Glutamatergic neuron (in vitro differentiated cells): ENCODE data around the gene RPL22. TPM values are rescaled to one million over a fixed set of nuclear protein-coding genes. Genes with fewer than 3 reads are reported as not detected.
A peak's percentile ranks its signal among the peaks of the same experiment; 100 is the strongest.

Source experiments
- DNase-seq: peaks from one replicate; pipeline ENCODE4 v3.0.0; 2022
- H3K27ac Mint-ChIP-seq: one replicate; pipeline ENCODE4 v1.8.0; 2020; ENCODE audit warnings: mild to moderate bottlenecking, mixed read lengths, inconsistent platforms; ENCODE audit not compliant: unreplicated experiment
- H3K27me3 Mint-ChIP-seq: one replicate; pipeline ENCODE4 v1.8.0; 2020; ENCODE audit warnings: mild to moderate bottlenecking, moderate library complexity, mixed read lengths, inconsistent platforms; ENCODE audit not compliant: unreplicated experiment
- H3K36me3 Mint-ChIP-seq: one replicate; pipeline ENCODE4 v1.8.0; 2020; ENCODE audit warnings: mild to moderate bottlenecking, mixed read lengths, inconsistent platforms; ENCODE audit not compliant: unreplicated experiment
- H3K4me1 Mint-ChIP-seq: one replicate; pipeline ENCODE4 v1.8.0; 2020; ENCODE audit warnings: mild to moderate bottlenecking, low read depth, mixed read lengths, inconsistent platforms; ENCODE audit not compliant: unreplicated experiment
- H3K4me3 Mint-ChIP-seq: one replicate; pipeline ENCODE4 v1.8.0; 2020; ENCODE audit warnings: mild to moderate bottlenecking, mixed read lengths, inconsistent platforms; ENCODE audit not compliant: unreplicated experiment
- H3K9me3 Mint-ChIP-seq: one replicate; pipeline ENCODE4 v1.8.0; 2020; ENCODE audit warnings: mild to moderate bottlenecking, moderate library complexity, mixed read lengths, inconsistent platforms; ENCODE audit not compliant: unreplicated experiment
- total RNA-seq: library from RNA; stranded (reverse); fragmentation: NEBNext Ultra II Directional; extraction: Animal tissue kit (Norgen Biotek cat#: 25700); gene quantifications from one replicate; pipeline ENCODE4 v1.2.1, GENCODE V29; 2021; ENCODE audit not compliant: unreplicated experiment
- TF ChIP-seq, protein P1 (sequence below): fragments of 200-600 bp; sonication (generic); IDR thresholded peaks from one replicate; pipeline ENCODE4 v1.5.0; 2021; ENCODE audit not compliant: partially characterized antibody, unreplicated experiment

The RPL22 gene
- total RNA-seq, 1 donor from 2014 or later = 275 TPM

DNA sequence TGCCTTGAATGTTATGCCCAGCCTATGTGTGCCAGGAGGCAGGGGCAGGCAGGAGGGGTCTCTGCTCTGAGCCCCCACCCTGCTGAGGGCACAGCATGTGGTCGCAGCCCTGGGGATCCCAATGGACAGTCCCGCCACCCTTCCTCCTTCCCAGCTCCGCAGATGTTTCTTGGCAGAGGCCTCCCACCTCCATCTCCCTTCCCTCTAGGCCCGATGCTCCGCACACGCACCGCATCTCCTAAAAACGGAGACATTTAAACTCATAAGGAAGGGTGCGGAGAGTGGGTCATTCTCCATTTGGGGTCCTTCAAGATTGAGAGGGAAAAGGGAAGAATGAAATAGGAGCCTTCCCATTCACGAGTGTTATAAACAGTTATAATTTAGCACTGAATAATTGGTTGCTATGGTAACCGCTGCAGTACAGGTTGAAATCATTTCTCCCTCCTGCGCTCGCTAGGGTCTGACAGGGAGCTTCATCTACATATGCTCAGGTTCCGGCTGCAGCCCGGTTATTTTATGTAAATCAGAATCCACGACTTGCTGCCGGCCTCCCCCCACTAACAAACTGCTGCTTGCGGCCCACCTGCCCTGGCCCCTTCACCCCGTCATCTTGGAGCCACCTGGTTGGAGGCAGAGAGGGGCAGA is 35.3 kb downstream of the RPL22 start:
- Mint-ChIP-seq H3K27me3 (peaks cover 11% of the 10 kb centered on the region), H3K4me1 (peaks cover 10% of the 10 kb centered on the region)

DNA sequence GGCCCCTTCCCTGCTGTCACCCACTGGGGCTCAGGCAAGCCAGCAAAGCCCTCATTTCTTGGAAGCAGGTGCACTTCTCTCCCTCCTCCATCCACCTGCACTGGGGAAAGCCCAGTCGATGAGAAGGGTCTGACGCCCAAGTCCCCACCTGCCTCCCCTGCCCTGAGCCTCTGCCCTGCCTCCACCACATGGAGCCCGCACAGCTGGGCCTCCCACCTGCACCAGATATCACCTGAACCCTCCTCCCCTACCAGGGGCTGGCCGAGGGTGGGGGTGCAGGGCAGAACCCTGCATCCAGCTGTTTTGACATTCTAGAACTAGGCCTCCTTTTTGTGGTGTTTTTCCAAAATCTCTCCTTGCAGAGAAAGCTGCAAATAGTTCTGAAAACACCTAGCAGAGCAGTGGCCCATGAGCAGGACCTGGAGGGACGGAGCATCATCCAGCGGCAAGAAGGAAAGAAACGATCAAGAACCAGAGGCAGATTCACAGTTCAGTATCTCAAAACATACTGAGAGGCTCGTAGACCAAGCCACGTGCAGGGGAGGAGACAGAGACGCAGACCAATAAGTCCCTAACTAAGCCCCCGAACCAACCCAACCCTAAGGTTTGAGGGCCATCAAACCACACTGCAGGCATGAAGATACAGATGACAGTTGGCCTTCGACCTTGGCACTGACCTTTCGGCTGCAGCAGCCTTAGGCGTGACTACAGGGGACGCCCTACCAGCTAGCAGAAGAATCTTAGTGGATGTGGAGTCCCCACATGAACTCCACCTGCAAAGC is 36.0 kb downstream of the RPL22 start:
- Mint-ChIP-seq H3K27me3 (peaks cover 12% of the 10 kb centered on the region), H3K9me3 (peaks cover 2% of the 10 kb centered on the region), H3K36me3 (no peaks in the 10 kb centered on the region), H3K27ac (no peak overlapping the region), H3K4me3 (no peak overlapping the region), H3K4me1 (peaks cover 10% of the 10 kb centered on the region)
- no peak for DNase-seq
- TF ChIP-seq, protein P1, sequence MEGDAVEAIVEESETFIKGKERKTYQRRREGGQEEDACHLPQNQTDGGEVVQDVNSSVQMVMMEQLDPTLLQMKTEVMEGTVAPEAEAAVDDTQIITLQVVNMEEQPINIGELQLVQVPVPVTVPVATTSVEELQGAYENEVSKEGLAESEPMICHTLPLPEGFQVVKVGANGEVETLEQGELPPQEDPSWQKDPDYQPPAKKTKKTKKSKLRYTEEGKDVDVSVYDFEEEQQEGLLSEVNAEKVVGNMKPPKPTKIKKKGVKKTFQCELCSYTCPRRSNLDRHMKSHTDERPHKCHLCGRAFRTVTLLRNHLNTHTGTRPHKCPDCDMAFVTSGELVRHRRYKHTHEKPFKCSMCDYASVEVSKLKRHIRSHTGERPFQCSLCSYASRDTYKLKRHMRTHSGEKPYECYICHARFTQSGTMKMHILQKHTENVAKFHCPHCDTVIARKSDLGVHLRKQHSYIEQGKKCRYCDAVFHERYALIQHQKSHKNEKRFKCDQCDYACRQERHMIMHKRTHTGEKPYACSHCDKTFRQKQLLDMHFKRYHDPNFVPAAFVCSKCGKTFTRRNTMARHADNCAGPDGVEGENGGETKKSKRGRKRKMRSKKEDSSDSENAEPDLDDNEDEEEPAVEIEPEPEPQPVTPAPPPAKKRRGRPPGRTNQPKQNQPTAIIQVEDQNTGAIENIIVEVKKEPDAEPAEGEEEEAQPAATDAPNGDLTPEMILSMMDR = no peak

More for the DNA sequence above, 35.3 kb downstream of the RPL22 start:
- peaks cover 2% of the 10 kb centered on the region for H3K9me3 Mint-ChIP-seq
- no peak for DNase-seq
- no peak overlapping the region for H3K4me3 Mint-ChIP-seq
- no peaks in the 10 kb centered on the region for H3K36me3 Mint-ChIP-seq
- TF ChIP-seq, protein P1 = no peak
- no peak overlapping the region for H3K27ac Mint-ChIP-seq

DNA sequence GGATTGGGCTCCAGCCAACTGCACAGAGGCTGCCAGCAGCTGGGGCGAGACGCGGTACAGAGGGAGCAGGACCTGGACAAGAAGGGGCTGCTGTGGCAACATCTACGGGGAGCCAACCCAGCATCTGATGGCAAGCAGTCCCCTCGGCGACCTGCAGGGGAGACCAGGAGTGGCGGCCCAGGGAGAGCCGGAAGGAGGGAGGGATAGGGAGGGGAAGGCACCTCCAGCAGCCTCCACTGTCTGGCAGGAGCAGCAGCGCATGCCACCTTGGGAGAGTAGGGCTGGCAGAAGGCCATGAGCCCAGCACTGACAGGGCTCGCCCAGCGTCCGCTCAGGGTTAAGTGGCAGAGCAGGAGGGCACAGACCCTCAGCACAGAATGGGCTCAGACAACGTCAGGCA is 36.6 kb downstream of the RPL22 start:
- Mint-ChIP-seq H3K27ac (no peak overlapping the region), H3K27me3 (peaks cover 11% of the 10 kb centered on the region), H3K9me3 (peaks cover 2% of the 10 kb centered on the region), H3K4me1 (peaks cover 10% of the 10 kb centered on the region), H3K4me3 (no peak overlapping the region), H3K36me3 (no peaks in the 10 kb centered on the region)
- TF ChIP-seq, protein P1 = peak; percentile 49
- peak; percentile 61 for DNase-seq

DNA sequence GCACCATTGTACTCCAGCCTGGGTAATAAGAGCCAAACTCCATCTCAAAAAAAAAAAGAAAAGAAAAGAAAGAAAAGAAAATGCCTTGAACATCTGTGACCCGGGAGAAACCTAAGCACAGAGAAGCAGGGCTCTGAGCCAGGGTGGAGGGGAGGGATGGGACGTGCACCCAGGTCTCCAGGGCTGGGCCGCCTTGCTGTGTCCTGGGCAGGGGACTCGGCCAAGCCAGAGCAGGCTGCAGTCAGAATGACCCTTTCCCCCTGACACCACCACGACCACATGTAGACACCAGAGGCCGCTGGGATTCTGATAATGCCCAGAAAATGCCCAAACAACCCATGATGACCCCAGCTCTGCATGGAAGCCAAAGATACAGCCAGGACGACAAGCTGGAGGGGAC is 37.1 kb downstream of the RPL22 start:
- peaks cover 2% of the 10 kb centered on the region for H3K9me3 Mint-ChIP-seq
- no peak for DNase-seq
- H3K27ac Mint-ChIP-seq = no peak overlapping the region
- peaks cover 11% of the 10 kb centered on the region for H3K27me3 Mint-ChIP-seq
- TF ChIP-seq, protein P1 = no peak
- peaks cover 11% of the 10 kb centered on the region for H3K4me1 Mint-ChIP-seq
- H3K36me3 Mint-ChIP-seq = no peaks in the 10 kb centered on the region
- H3K4me3 Mint-ChIP-seq = no peak overlapping the region

DNA sequence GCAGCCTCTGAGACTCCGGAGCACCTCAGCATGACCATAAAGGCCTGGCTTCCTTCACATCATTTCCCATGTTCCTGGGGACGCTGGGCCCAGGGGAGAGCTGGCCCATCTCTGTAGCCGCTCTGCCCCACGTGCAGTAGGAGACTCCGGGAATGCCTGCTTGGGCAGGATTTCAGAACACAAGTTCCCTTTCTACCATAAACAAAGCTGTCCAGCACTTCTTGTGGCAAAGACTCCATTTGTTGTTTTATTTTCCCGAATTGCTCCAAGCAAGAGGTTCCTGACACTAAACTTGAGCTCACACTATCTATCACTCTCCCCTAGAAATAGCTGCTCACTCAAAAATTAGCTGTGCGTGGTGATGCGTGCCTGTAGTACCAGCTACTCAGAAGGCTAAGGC is 41.2 kb downstream of the RPL22 start:
- H3K36me3 Mint-ChIP-seq = no peaks in the 10 kb centered on the region
- H3K4me3 Mint-ChIP-seq = no peak overlapping the region
- TF ChIP-seq, protein P1 = no peak
- peaks cover 4% of the 10 kb centered on the region for H3K4me1 Mint-ChIP-seq
- peaks cover 12% of the 10 kb centered on the region for H3K27me3 Mint-ChIP-seq
- no peak overlapping the region for H3K27ac Mint-ChIP-seq
- no peak for DNase-seq
- peaks cover 2% of the 10 kb centered on the region for H3K9me3 Mint-ChIP-seq
